Smooth muscle cell (in vitro differentiated cells): ENCODE measurements around the gene ADGRB3. TPM values are rescaled to one million over a fixed set of nuclear protein-coding genes. Genes with fewer than 3 reads are reported as not detected.

ENCODE experiments used
- DNase-seq: peaks from one replicate; lab custom pipeline; 2025; ENCODE audit not compliant: unreplicated experiment; lab: John Stamatoyannopoulos, UW
- H2AFZ ChIP-seq: fragments of 200-600 bp; sonication (generic); 2 replicates; pipeline ENCODE4 v1.6.0; 2016; ENCODE audit warnings: antibody characterized with exemption, low read depth, mild to moderate bottlenecking
- H3F3A ChIP-seq: fragments of 200-600 bp; sonication (generic); 2 replicates; pipeline ENCODE4 v1.6.0; 2017; ENCODE audit warnings: antibody characterized with exemption, low read depth
- H3K27ac ChIP-seq: fragments of 200-600 bp; sonication (generic); 2 replicates; pipeline ENCODE4 v1.5.1; 2016; ENCODE audit warnings: low read depth, mild to moderate bottlenecking
- H3K27me3 ChIP-seq: fragments of 200-600 bp; sonication (generic); 2 replicates; pipeline ENCODE4 v1.6.1; 2016; ENCODE audit warnings: low read depth, mild to moderate bottlenecking
- H3K36me3 ChIP-seq: fragments of 200-600 bp; sonication (generic); 2 replicates; pipeline ENCODE4 v1.5.1; 2016; ENCODE audit warnings: low read depth
- H3K4me1 ChIP-seq: fragments of 200-600 bp; sonication (generic); 2 replicates; pipeline ENCODE4 v1.5.1; 2016; ENCODE audit warnings: low read depth
- H3K4me2 ChIP-seq: fragments of 200-600 bp; sonication (generic); 2 replicates; pipeline ENCODE4 v1.6.0; 2016; ENCODE audit warnings: mild to moderate bottlenecking
- H3K4me3 ChIP-seq: fragments of 200-600 bp; sonication (generic); 2 replicates; pipeline ENCODE4 v1.5.1; 2016; ENCODE audit warnings: mild to moderate bottlenecking
- H3K79me2 ChIP-seq: fragments of 200-600 bp; sonication (generic); 2 replicates; pipeline ENCODE4 v1.6.0; 2016; ENCODE audit warnings: low read depth, mild to moderate bottlenecking
- H3K9ac ChIP-seq: fragments of 200-600 bp; sonication (generic); 2 replicates; pipeline ENCODE4 v1.6.0; 2016; ENCODE audit warnings: low read depth
- H3K9me3 ChIP-seq: fragments of 200-600 bp; sonication (generic); replicated peaks from 2 replicates; pipeline ENCODE4 v1.5.1; 2016; ENCODE audit warnings: low read depth
- H4K20me1 ChIP-seq: fragments of 200-600 bp; sonication (generic); 2 replicates; pipeline ENCODE4 v1.6.0; 2016; ENCODE audit warnings: low read depth
- WGBS: methylation state at CpG from one replicate; pipeline ENCODE4 v1.1.7; 2016; ENCODE audit warnings: low lambda C conversion rate; 5-methylcytosine and 5-hydroxymethylcytosine counted together
- polyA plus RNA-seq: library from polyadenylated mRNA; unstranded; fragments of >200 nt; fragmentation: Nextera tagmentation; extraction: Ambion mirVana; gene quantifications from 2 replicates; pipeline ENCODE4 v1.2.1, GENCODE V29; 2016
- total RNA-seq: library from RNA; depleted of rRNA; stranded (reverse); fragments of >200 nt; gene quantifications from 2 replicates; pipeline ENCODE4 v1.2.3, GENCODE V29; 2014
- TF ChIP-seq, protein P1 (sequence below): fragments of 200-600 bp; sonication (generic); IDR thresholded peaks from 2 replicates; pipeline ENCODE4 v1.5.1; 2017; ENCODE audit warnings: borderline replicate concordance, mild to moderate bottlenecking, antibody characterized with exemption; ENCODE audit not compliant: insufficient read depth, poor library complexity, severe bottlenecking

The ADGRB3 gene
- total and polyA plus RNA-seq, 2 experiments from 2014 or later, result 0.34 to 0.63 TPM

DNA sequence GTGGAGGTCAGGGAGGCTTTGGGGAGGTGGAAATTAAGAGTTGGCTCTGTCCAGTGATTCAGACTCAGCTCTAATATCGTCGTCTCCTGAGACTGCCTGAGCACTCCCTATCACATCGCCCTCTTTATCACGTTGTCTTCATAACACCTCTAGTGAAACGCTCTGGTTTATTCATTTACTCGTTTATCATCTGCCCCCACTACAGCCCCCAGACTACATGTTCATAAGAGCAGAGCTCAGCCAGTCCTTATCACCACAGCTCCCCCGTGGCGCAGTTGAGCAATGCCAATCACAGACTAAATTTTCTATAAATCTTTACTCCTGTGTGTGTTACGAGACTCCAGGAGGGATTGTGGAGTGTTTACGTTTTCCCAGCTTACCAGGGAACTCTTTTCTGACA lies 316.2 kb downstream of the ADGRB3 start:
- H4K20me1 ChIP-seq, result no peaks in the 10 kb centered on the region
- 55% methylated on average over 10 of the region's 10 CpGs for WGBS

DNA sequence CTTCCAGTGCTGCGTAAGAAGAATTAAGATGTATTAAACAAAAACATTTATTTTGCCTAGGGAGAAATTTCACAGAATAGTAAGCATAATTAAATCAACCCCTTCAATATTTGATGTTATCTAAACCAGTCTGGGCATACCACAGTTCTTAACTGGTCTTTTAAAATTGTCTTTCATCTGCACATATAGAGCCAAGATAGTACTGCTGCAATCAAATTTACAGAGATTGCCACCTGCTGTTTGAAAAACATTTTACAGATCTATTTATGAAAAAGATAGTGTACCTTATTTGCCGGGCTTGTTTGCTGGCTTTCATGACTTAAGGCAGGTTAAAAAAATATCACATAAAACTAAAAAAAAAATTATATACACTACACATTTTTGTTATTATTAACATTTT lies 323.2 kb downstream of the ADGRB3 start:
- DNase-seq, result no peak
- Histone ChIP-seq H3K4me3 (no peak overlapping the region), H3K9ac (no peak overlapping the region)

More for the DNA sequence above, 316.2 kb downstream of the ADGRB3 start:
- no peak for DNase-seq
- Histone ChIP-seq H3K27me3 (no peaks in the 10 kb centered on the region), H3K27ac (no peak overlapping the region), H3K4me3 (no peak overlapping the region), H3K4me1 (no peaks in the 10 kb centered on the region), H3F3A (no peaks in the 10 kb centered on the region), H3K9ac (no peak overlapping the region), H2AFZ (no peak overlapping the region), H3K36me3 (no peaks in the 10 kb centered on the region), H3K79me2 (no peaks in the 10 kb centered on the region), H3K9me3 (no peaks in the 10 kb centered on the region), H3K4me2 (no peak overlapping the region)
- TF ChIP-seq, protein P1, sequence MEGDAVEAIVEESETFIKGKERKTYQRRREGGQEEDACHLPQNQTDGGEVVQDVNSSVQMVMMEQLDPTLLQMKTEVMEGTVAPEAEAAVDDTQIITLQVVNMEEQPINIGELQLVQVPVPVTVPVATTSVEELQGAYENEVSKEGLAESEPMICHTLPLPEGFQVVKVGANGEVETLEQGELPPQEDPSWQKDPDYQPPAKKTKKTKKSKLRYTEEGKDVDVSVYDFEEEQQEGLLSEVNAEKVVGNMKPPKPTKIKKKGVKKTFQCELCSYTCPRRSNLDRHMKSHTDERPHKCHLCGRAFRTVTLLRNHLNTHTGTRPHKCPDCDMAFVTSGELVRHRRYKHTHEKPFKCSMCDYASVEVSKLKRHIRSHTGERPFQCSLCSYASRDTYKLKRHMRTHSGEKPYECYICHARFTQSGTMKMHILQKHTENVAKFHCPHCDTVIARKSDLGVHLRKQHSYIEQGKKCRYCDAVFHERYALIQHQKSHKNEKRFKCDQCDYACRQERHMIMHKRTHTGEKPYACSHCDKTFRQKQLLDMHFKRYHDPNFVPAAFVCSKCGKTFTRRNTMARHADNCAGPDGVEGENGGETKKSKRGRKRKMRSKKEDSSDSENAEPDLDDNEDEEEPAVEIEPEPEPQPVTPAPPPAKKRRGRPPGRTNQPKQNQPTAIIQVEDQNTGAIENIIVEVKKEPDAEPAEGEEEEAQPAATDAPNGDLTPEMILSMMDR, result no peak

DNA sequence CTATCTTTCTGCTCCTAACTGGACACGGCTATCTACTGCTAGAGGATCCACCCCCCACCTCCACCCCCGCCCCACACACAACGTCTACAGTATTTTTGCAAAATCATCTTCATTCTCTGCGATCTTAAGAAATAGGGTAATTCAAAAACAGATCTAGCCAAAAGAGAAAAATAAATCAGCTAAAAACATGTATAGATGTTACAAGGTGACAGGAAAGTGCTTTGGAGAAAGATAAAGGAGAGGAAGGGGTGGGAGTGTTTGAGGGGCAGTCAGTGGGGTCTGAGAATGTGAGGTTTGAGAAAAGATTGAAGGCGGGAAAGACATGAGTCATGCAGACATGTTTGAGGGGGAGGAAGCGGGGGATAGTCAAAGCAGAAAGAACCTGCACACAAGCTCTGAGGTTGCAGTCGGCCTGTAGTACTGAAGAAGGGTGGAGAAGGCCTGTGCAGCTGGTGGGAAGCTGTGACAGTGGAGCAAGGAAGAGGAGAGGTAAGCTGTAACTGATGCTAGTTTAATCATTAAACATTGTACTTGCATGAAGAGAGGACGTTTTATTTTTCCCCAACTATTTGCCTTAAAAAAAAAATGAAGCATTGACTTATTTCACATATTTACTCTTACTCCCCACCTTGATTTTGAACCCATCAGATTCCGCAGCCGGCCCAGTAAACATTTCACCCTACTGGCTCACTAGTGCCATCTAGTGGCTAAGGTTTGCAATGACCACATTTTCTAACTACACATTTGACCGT lies 332.6 kb downstream of the ADGRB3 start:
- Histone ChIP-seq H4K20me1 (no peaks in the 10 kb centered on the region), H2AFZ (peak overlapping the region; percentile 20), H3K4me2 (peak overlapping the region; percentile 68), H3K9ac (no peak overlapping the region), H3K9me3 (no peaks in the 10 kb centered on the region), H3K4me3 (no peak overlapping the region), H3K4me1 (no peaks in the 10 kb centered on the region), H3K27me3 (no peaks in the 10 kb centered on the region), H3K27ac (no peak overlapping the region), H3F3A (no peaks in the 10 kb centered on the region), H3K79me2 (no peaks in the 10 kb centered on the region), H3K36me3 (no peaks in the 10 kb centered on the region)
- WGBS, result 33% methylated on average over 11 of the region's 11 CpGs
- TF ChIP-seq, protein P1, result peak; percentile 91
- DNase-seq, result peak; percentile 2

More for the DNA sequence above, 323.2 kb downstream of the ADGRB3 start:
- H3K36me3 ChIP-seq, result no peaks in the 10 kb centered on the region
- no peaks in the 10 kb centered on the region for H3K27me3 ChIP-seq
- H3K4me2 ChIP-seq, result no peak overlapping the region
- no peaks in the 10 kb centered on the region for H3F3A ChIP-seq
- no peaks in the 10 kb centered on the region for H3K79me2 ChIP-seq
- H3K4me1 ChIP-seq, result no peaks in the 10 kb centered on the region
- 92% methylated on average over 2 of the region's 2 CpGs for WGBS
- no peak overlapping the region for H2AFZ ChIP-seq
- no peaks in the 10 kb centered on the region for H3K9me3 ChIP-seq
- no peaks in the 10 kb centered on the region for H4K20me1 ChIP-seq
- TF ChIP-seq, protein P1, result peak; percentile 12
- H3K27ac ChIP-seq, result no peak overlapping the region

DNA sequence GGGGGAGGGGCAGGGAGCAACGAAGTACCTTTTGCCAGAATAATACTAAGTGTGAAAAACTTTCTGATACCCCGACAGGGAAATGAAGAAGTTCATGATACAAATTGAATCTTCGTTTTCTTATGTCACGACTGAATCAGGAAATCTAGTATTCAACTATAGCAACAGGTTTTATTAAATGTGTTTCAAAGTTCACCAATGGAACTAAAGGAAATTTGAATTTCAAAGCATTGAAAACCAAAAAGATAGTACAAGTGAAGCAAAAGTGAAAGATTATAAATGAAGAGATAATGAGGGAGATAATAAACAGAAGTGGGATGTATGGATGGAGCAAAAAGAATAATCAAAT lies 333.2 kb downstream of the ADGRB3 start:
- Histone ChIP-seq H3K9me3 (no peaks in the 10 kb centered on the region), H3K27ac (no peak overlapping the region), H3F3A (no peaks in the 10 kb centered on the region), H3K9ac (no peak overlapping the region), H3K4me1 (no peaks in the 10 kb centered on the region), H2AFZ (no peak overlapping the region), H4K20me1 (no peaks in the 10 kb centered on the region), H3K36me3 (no peaks in the 10 kb centered on the region), H3K27me3 (no peaks in the 10 kb centered on the region), H3K4me2 (peak overlapping the region; percentile 68), H3K79me2 (no peaks in the 10 kb centered on the region), H3K4me3 (no peak overlapping the region)
- WGBS, result 3% methylated on average over 4 of the region's 4 CpGs
- DNase-seq, result no peak
- TF ChIP-seq, protein P1, result no peak
